OCI-LY1 (cell line): Measurements from ENCODE around the gene DNAH14.

ENCODE experiments used
- H2AFZ ChIP-seq: fragments of 200-600 bp; sonication (generic), shearing (Covaris generic); 2 replicates; pipeline ENCODE4 v1.6.0; 2014; ENCODE audit warnings: antibody characterized with exemption, mild to moderate bottlenecking, low read length
- H3F3A ChIP-seq: fragments of 200-600 bp; sonication (generic), shearing (Covaris generic); 2 replicates; pipeline ENCODE4 v1.6.0; 2014; ENCODE audit warnings: mild to moderate bottlenecking, antibody characterized with exemption, low read length, moderate library complexity; ENCODE audit not compliant: insufficient read depth
- H3K27ac ChIP-seq: fragments of 200-600 bp; sonication (generic); 2 replicates; pipeline ENCODE4 v1.5.1; 2014; ENCODE audit warnings: low read length, mixed run types, mild to moderate bottlenecking, low read depth; ENCODE audit not compliant: poor library complexity, severe bottlenecking
- H3K27me3 ChIP-seq: fragments of 200-600 bp; sonication (generic); 2 replicates; pipeline ENCODE4 v1.6.0; 2014; ENCODE audit warnings: antibody characterized with exemption, mild to moderate bottlenecking, low read length, moderate library complexity; ENCODE audit not compliant: insufficient read depth
- H3K36me3 ChIP-seq: fragments of 200-600 bp; sonication (generic); 2 replicates; pipeline ENCODE4 v1.6.1; 2014; ENCODE audit warnings: mild to moderate bottlenecking, antibody characterized with exemption, low read length, moderate library complexity, mixed read lengths; ENCODE audit not compliant: insufficient read depth
- H3K4me1 ChIP-seq: fragments of 200-600 bp; sonication (generic); 2 replicates; pipeline ENCODE4 v1.5.1; 2014; ENCODE audit warnings: mild to moderate bottlenecking, low read length, moderate library complexity; ENCODE audit not compliant: insufficient read depth, severe bottlenecking
- H3K4me2 ChIP-seq: fragments of 200-600 bp; sonication (generic), shearing (Covaris generic); 2 replicates; pipeline ENCODE4 v1.6.1; 2014; ENCODE audit warnings: low read length
- H3K4me3 ChIP-seq: fragments of 200-600 bp; sonication (generic); 2 replicates; pipeline ENCODE4 v1.5.1; 2014; ENCODE audit warnings: low read length, low read depth, mild to moderate bottlenecking, mixed read lengths; ENCODE audit not compliant: poor library complexity, severe bottlenecking
- H3K79me2 ChIP-seq: fragments of 200-600 bp; shearing (Covaris generic); 2 replicates; pipeline ENCODE4 v1.6.1; 2016; ENCODE audit warnings: mixed run types, low read length, mixed read lengths; ENCODE audit not compliant: insufficient read depth
- H3K9ac ChIP-seq: fragments of 200-600 bp; sonication (generic), shearing (Covaris generic); 2 replicates; pipeline ENCODE4 v1.6.1; 2014; ENCODE audit warnings: mild to moderate bottlenecking, low read length, mixed read lengths
- H3K9me2 ChIP-seq: fragments of 200-600 bp; sonication (generic), shearing (Covaris generic); 2 replicates; pipeline ENCODE4 v1.6.1; 2014; ENCODE audit warnings: low read depth, mild to moderate bottlenecking, low read length, mixed read lengths
- H3K9me3 ChIP-seq: fragments of 200-600 bp; shearing (Covaris generic); 2 replicates; pipeline ENCODE4 v1.6.1; 2014; ENCODE audit warnings: low read length, mixed read lengths
- H4K20me1 ChIP-seq: fragments of 200-600 bp; sonication (generic), shearing (Covaris generic); 2 replicates; pipeline ENCODE4 v1.6.0; 2016; ENCODE audit warnings: mild to moderate bottlenecking, low read length; ENCODE audit not compliant: insufficient read depth
- EZH2 ChIP-seq: fragments of 200-600 bp; sonication (generic), shearing (Covaris generic); IDR thresholded peaks from 2 replicates; pipeline ENCODE4 v1.8.0; 2017; ENCODE audit warnings: borderline replicate concordance, mixed run types, mild to moderate bottlenecking, antibody characterized with exemption, low read length, moderate library complexity, mixed read lengths
- TF ChIP-seq, protein P1 (sequence below): fragments of 200-600 bp; sonication (generic), shearing (Covaris generic); IDR thresholded peaks from 2 replicates; pipeline ENCODE4 v1.5.1; 2017; ENCODE audit warnings: mild to moderate bottlenecking, antibody characterized with exemption, low read length, moderate library complexity, mixed read lengths

DNAH14 gene

DNA sequence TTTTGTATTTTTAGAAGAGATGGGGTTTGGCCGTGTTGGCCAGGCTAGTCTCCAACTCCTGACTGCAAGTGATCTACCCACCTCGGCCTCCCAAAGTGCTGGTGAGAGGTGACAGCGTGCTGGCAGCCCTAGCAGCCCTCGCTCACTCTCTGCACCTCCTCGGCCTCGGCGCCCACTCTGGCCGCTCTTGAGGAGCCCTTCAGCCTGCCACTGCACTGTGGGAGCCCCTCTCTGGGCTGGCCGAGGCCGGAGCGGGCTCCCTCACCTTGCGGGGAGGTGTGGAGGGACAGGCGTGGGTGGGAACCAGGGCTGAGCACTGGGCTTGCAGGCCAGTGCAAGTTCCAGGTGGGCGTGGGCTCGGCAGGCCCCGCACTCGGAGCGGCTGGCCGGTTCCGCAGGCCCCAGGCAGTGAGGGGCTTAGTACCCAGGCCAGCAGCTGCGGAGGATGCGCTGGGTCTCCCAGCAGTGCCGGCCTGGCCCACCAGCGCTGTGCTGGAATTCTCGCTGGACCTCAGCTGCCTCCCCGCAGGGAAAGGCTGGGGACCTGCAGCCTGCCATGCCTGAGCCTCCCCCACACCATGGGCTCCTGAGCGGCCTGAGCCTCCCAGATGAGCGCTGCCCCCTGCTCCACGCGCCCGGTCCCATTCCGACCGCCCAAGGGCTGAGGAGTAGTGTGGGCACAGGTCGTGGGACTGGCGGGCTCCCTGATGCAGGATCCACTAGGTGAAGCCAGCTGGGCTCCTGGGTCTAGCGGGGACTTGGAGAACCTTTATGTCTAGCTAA lies 501.8 kb downstream of the DNAH14 start:
- Histone ChIP-seq H3K79me2 (peaks cover 14% of the 10 kb centered on the region), H3K36me3 (peaks cover 3% of the 10 kb centered on the region; the same call in 1 of the 2 replicates), H3K27ac (no peak overlapping the region), H3K9me3 (no peaks in the 10 kb centered on the region), H3K9me2 (no peaks in the 10 kb centered on the region), H3K4me3 (no peak overlapping the region), H3K27me3 (no peaks in the 10 kb centered on the region), H2AFZ (no peak overlapping the region), H3K4me2 (no peak overlapping the region), H4K20me1 (no peaks in the 10 kb centered on the region), H3K4me1 (peaks cover 35% of the 10 kb centered on the region), H3K9ac (no peak overlapping the region), H3F3A (no peaks in the 10 kb centered on the region)
- no peak for TF ChIP-seq EZH2
- TF ChIP-seq, protein P1, sequence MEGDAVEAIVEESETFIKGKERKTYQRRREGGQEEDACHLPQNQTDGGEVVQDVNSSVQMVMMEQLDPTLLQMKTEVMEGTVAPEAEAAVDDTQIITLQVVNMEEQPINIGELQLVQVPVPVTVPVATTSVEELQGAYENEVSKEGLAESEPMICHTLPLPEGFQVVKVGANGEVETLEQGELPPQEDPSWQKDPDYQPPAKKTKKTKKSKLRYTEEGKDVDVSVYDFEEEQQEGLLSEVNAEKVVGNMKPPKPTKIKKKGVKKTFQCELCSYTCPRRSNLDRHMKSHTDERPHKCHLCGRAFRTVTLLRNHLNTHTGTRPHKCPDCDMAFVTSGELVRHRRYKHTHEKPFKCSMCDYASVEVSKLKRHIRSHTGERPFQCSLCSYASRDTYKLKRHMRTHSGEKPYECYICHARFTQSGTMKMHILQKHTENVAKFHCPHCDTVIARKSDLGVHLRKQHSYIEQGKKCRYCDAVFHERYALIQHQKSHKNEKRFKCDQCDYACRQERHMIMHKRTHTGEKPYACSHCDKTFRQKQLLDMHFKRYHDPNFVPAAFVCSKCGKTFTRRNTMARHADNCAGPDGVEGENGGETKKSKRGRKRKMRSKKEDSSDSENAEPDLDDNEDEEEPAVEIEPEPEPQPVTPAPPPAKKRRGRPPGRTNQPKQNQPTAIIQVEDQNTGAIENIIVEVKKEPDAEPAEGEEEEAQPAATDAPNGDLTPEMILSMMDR, result no peak

DNA sequence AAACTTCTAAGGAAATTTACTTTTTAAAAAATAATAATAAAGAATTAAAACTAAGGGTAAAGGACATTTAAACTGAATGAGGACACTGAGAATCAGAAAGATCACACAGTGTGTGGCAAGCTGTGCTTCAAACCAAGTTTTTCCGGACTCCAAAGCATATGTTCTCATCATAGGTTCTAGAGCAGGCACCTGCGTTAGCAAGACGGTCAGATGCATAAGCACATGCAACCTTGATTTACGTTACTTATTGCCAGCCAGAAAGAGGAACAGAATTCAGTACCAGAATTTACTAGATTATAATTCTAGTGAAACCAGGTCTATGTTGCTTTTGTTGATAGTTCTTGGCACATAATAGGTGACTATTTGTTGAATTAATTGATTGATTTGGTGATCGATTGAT lies 504.6 kb downstream of the DNAH14 start:
- Histone ChIP-seq H3F3A (no peaks in the 10 kb centered on the region), H3K4me3 (no peak overlapping the region), H3K36me3 (no peaks in the 10 kb centered on the region), H3K9ac (no peak overlapping the region), H3K27me3 (no peaks in the 10 kb centered on the region), H3K4me2 (no peak overlapping the region), H2AFZ (no peak overlapping the region), H3K79me2 (no peaks in the 10 kb centered on the region), H4K20me1 (no peaks in the 10 kb centered on the region), H3K27ac (peak overlapping the region; percentile 83), H3K4me1 (peaks cover 31% of the 10 kb centered on the region), H3K9me2 (no peaks in the 10 kb centered on the region), H3K9me3 (no peaks in the 10 kb centered on the region)
- TF ChIP-seq, protein P1, result no peak
- TF ChIP-seq EZH2, result no peak

DNA sequence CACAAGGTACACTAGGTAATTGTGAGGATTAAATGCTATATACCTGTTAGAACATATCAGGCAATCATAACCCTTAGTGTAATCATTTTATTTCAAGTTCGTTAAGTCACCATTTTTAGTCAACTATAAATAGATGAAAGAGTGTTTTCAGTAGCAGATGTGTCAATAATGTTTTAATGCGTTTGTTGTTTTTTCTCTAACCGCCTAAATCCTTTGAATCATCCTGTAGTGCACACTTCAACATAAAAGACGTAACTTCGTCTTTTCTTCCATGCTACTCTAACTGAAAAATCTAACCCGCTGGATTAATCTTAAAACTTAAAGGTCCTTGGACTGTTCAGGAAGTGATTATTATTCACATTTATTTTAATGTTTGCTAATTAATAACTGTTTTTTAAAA lies 505.6 kb downstream of the DNAH14 start:
- H3K36me3 ChIP-seq, result no peaks in the 10 kb centered on the region
- peak overlapping the region; percentile 40; the same call in 1 of the 2 replicates for H2AFZ ChIP-seq
- H3K4me2 ChIP-seq, result peak overlapping the region; percentile 49
- no peaks in the 10 kb centered on the region for H4K20me1 ChIP-seq
- no peaks in the 10 kb centered on the region for H3K27me3 ChIP-seq
- H3K4me3 ChIP-seq, result no peak overlapping the region
- no peak for TF ChIP-seq EZH2
- TF ChIP-seq, protein P1, result no peak
- peak overlapping the region; percentile 39 for H3K9ac ChIP-seq
- no peaks in the 10 kb centered on the region for H3K79me2 ChIP-seq
- H3K9me2 ChIP-seq, result no peaks in the 10 kb centered on the region
- peaks cover 28% of the 10 kb centered on the region for H3K4me1 ChIP-seq
- H3F3A ChIP-seq, result no peaks in the 10 kb centered on the region
- no peaks in the 10 kb centered on the region for H3K9me3 ChIP-seq
- peak overlapping the region; percentile 83 for H3K27ac ChIP-seq
